ENCODE results near the gene MBOAT1.
"Not testable (repeated sequence)": the region's sequence is repeated elsewhere in the genome, so short reads cannot be mapped to it uniquely, and the experiment has no call there.

Gene MBOAT1

DNA sequence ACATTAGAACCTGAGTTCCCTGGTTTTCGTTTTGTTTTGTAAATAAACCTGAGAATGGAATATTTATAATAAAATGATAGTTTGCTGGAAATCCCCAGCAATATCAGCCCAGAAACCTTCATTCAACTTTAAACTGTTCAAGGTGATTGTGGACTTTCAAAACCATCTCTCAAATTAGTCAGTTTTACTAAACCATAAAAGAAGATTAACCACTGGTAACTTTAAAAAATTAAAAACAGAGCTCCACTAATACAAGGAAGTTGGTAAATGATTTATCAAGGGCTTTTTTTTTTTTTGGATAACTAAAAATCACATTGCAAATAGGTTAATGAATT lies 10.0 kb downstream of the MBOAT1 start:
- no peak for DNase-seq

DNA sequence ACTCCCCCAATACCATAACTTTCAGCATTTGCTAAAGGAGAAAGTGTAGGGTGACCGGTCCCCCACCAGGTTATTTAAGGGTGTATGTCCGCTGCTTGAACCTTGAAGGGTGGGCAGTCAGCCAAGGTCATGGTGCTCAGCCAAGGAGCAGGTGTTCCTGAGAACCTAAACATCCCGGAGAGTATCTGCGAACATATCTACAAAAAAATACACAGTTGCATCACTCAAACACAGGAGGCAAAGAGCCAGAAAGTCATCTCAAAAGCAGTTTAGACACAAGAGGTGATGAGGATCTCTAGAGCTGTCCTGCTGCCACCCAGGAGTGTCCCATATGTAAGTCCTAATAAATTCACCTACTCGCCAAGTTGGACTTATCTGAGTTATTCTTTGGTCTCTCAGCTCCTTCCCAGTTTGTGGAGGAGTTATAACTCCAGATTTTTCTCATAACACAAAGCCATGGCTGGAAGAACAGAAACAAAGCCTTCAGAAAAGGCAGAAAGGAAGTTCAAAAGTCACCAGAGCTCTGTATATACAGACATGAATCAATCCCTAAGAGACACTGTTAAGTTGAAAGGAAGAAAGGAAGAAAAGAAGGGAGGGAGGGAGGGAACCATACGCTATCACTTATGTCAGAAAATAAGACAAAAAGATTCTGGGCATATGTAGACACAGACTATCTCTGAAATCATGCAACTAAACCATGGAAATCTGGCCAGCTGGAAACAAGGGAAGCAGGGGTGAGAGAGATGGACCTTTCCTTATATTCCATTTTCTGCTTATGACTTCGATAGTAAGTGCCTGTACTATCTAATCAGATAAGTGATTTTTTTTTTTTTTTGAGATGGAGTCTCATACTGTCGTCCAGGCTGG lies 11.3 kb downstream of the MBOAT1 start:
- peak; percentile 90 for DNase-seq

DNA sequence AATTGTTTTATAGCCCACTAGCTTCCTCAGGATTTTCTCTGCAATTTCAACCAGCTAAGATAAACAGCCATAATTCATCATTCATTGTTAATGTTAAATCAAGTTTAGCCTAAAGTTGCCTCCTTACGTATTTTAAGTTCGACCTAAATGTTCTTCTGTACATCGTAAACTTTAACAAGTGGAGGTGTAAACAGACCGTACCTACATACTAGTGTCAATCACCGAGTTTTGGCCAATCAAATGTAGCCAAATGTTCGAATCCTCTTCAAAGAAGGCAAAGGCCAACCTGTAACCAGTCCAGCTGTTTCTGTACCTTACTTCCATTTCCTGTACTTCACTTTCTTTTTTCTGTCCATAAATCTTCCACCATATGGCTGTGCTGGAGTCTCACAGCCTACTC lies 13.5 kb downstream of the MBOAT1 start:
- peak; percentile 36 for DNase-seq

DNA sequence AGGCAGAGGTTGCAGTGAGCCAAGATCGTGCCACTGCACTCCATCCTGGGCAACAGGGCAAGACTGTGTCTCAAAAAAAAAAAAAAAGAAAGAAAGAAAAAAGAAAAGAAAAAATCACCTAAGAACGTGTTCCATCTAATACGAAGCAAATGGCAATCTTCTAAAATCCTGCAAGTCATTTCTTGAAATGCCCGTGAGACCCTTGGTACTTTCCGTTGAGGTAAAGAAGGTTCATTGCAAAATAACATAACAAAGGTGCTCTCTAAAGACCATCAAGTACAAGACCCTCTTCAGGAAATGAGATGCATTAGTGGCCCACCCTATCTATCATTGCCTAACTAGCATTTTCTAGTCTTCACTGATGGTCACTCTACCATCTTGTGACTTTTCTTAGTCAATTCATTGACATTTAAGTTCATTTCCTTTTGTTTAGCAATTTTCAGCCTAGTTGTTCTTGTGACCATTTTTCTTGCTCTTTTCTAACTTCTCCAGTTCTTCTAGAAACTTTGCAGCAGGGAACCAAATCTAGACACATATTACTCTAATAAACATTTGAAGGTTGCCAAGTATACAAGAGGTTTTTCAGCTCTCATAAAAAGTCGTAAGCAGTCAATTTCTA lies 14.0 kb downstream of the MBOAT1 start:
- DNase-seq, result no peak

DNA sequence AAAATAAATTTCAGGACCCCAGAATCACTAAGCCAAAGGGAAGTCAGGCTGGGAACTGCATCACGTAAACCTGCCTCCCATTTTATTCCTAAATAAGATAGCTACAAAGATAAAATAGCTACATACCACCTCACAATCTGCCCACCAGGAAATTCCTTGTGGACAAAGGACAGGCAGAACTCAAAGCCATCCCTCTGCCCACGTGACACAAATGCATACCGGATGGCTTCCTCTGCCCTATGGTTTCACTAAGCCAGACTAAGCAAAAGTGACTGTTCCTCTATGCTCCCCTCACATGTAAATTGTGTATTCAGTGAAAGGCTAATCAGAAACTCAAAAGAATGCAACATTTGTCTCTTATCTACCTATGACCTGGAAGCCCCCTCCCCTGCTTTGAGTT lies 15.0 kb downstream of the MBOAT1 start:
- no peak for DNase-seq

DNA sequence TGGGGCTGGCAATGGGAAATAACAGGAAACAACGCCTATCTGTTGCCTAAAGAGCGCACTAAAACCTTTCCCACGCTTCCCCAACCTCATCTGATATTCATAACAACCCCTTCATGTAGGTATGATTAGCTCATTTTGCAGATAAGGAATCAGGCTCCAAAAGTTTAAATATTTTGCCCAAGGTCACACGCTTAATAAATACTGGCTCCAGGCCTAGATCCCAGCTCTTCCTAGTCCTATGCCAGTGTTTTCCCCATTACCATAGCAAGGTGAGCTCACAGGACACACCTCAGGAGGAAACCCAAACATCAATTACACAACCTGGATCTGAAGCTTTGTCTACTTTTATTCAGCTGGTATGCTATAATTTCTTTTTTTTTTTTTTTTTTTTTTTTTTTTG lies 19.6 kb downstream of the MBOAT1 start:
- DNase-seq, result peak; percentile 14

DNA sequence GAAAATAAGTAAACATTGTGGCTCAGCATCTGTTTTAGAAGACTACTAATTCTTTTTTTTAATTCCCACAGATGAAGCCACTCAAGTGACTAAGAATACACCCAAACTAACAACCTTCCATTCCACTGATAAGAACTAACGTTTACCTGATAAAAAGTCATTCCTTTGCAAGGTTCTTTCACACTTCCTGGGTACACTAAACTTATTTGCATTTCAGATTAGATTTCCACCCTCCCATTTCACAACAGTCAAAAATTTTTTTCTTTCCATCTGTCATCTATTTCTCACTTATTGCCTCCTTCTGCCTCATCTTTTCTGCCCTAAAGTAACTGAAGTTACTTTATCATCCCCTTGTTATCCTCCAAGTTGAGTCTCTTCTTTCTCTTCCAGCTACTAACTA lies 20.3 kb downstream of the MBOAT1 start:
- no peak for DNase-seq

DNA sequence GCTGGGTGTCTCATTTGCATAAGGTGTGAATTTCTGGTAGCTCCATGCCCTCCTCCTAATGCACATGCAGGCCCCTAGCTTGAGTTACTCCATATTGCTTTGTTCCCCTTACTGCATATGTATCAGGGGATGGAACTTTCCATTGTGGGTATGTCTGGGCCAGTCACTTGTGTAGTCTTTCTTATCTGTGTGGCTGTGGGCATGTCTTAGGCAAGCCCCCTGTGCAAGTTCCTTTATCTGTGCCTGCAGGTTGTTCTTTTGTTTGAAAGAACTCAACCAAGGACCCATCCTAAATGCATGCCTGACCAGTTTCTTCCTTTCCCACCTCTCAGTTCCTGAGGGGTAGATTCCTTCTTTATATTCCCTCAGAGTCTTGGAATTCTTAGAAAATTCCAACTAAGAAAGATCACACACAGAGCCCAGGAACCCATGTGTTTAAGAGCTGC lies 23.6 kb downstream of the MBOAT1 start:
- DNase-seq, result no peak

DNA sequence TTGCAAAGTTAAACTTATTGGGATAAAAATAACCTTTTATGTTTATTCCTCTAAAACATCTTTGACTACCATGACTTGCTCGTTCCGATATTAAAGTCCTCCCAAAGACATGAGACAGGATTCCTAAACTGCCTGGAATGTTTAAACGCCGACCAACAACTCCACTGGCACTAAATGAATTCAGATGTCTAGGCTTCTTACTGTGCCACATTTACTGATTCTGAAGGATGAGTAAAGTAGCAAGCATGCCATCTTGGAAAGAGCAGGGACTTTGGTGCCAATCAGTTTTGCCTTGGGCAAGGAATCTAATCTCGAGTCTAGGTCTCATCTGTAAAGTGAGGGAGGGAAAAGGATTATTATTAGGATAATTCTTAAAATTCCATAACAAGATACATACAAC lies 25.3 kb downstream of the MBOAT1 start:
- no peak for DNase-seq

DNA sequence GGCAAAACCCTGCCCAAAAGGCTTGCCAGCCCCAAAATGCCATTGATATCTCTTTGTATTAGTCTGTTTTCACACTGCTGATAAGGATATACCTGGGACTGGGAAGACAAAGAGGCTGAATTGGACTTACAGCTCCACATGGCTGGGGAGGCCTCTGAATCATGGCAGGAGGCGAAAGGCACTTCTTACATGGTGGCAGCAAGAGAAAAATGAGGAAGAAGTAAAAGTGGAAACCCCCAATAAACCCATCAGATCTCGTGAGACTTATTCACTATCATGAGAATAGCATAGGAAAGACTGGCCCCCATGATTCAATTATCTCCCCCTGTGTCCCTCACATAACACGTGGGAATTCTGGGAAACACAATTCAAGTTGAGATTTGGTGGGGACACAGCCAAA lies 28.6 kb downstream of the MBOAT1 start:
- DNase-seq, result peak; percentile 27

DNA sequence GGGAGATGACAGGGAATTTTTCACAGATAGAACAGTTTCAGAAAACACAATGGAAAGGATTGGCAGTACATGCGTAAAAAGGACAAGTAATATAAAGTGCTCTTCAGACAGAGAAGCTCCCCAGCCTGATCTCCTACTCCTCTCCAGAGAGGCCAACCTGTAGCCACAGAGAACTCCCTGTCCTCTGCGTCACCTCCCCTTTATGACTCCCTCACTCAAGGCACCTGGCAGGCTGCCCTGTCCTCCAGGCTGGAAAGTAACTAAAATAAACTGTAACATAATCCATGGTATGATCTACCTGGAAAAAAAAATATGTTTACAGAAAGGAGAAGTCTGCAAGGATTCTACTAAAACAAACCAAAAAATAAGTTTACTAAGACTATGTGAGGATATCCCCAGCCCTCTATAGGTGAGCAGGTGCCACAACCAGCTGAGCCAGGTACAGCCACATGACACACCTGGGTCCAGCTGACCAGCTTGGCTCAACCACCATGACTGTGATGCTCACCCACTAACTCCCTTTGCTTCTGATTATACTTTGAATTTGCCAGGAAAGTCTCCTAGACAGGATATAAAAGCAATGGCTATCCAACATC lies 29.2 kb downstream of the MBOAT1 start:
- DNase-seq, result peak; percentile 97

DNA sequence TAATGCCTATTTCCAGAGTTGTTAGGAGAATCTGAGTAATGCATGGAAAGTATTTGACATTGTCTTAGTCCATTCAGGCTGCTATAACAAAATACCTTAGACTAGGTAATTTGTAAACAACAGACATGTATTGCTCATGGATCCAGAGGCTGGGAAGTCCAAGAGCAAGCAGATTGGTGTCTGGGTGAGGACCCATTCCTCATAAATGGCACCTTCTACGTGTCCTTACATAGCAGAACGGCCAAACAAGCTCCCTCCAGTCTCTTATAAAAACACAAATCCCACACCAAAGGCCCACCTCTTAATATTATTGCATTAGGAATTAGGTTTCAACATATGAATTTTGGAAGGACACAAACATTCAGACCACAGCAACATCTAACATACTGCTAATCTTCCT lies 30.2 kb downstream of the MBOAT1 start:
- DNase-seq, result no peak

DNA sequence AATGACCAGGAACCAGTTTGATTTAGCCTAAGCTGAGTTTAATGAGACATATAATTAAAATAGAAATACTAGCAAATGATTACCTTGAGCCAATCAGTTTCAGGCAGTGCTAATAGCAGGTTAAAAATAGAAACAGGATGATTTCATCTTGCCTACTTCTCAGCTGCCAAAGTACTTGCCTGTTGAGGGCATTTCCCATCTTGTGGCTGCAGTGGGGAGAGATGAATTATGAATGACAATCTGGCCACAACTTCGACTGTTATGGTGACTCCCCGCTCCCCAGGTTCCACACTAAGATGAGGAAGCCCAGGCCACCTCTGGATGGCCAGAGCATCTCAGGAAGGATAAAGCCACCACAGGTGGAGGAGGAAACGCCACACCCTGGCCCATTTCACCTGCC lies 31.3 kb downstream of the MBOAT1 start:
- DNase-seq, result peak; percentile 25

DNA sequence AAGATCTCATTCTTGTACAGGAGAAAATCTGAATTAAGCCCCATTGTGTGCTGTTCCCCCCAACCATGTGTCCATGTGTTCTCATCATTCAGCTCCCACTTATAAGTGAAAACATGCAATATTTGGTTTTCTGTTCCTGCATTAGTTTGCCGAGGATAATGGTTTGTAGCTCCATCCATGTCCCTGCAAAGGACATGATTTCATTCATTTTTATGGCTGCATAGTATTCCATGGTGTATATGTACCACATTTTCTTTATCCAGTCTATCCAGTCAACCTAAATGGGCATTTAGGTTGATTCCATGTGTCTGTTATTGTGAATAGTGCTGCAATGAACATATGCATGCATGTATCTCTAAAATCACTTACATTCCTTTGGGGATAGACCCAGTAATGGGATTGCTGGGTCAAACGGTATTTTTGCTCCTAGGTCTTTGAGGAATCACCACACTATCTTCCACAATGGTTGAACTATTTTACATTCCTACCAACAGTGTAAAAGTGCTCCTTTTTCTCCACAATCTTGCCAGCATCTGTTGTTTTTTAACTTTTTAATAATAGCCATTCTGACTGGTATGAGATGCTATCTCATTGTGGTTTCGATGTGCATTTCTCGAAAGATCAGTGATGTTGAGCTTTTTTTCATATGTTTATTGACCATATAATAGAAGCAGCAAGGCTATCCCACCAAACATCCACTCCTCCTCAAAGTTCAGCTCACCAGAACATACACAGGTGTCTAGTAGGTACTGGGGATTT lies 32.8 kb downstream of the MBOAT1 start:
- DNase-seq, result not testable (repeated sequence)

DNA sequence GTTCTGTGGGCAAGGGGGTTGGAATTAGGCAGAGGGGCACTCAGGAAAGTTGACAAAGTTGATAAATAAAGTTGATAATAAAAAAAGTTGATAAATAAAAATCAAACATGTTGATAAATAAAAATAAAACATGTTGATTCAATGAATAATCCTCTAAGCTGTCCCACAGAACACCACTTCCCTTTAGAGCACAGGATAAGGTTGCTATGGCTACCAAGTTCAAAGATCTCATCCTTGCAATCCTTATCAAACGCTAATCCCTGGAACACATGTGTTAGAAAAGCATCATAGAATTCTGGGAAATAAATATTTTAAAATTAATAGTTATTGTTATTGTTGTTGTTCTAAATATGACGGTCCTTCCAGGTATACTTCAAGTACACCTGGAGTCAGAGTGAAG lies 33.9 kb downstream of the MBOAT1 start:
- DNase-seq, result no peak

DNA sequence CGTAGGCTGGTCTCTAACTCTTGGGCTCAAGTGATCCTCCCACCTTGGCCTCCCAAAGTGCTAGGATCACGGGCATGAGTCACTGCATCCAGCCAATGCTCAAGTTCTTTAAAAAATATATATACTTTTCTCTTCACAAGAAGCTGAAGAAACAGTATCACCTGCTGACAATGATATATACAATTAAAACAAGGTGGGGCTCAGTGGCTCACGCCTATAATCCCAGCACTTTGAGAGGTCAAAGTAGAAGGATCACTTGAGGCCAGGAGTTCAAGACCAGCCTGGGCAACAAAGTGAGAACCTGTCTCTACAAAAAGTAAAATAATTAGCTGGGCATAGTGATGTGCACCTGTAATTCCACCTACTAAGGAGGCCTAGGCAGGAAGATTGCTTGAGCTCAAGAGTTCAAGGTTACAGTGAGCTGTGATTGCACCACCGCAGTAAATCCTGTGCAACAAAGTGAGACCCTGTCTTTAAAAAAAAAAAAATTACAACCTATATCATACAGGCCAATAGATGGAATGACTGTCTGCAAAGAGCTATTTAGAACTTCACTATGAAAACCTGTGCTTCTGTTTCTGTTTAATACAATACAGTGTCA lies 36.4 kb downstream of the MBOAT1 start:
- DNase-seq, result no peak

DNA sequence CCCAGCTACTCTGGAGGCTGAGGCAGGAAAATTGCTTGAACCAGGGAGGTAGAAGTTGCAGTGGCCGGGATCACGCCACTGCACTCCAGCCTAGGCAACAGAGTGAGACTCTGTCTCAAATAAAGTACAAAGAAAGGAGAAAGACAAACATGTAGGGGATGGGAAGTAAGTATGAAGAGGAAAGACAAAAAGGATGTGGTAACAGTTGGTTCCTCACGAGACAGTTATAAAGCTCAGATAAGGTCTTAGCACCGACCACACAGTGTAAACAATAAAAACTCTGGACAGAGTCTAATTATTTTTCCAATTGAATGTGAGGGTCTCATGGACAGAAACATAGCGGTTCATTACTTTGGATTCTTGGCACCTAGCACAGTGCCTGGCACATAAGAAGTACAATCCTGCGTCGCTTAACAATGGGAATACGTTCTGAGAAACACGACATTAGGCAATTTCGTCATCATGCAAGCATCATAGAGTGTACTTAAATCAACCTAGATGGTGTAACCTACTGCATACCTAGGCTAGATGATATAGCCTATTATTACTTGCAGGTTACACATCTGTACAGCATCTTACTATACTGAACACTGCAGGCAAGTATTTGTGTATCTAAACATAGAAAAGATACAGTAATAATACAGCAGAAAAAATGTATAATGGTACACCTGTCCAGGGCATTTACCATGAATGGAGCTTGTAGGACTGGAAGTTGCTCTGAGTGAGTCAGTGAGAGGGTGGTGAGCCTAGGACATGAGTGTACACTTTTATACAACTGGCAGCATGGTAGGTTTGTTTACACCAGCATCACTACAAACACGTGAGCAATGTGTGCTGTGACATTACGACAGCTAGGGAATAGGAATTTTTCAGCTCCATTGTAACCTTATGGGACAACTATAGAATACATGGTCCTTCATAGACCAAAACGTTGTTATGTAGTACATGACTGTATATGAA lies 38.2 kb downstream of the MBOAT1 start:
- DNase-seq, result peak; percentile 10

DNA sequence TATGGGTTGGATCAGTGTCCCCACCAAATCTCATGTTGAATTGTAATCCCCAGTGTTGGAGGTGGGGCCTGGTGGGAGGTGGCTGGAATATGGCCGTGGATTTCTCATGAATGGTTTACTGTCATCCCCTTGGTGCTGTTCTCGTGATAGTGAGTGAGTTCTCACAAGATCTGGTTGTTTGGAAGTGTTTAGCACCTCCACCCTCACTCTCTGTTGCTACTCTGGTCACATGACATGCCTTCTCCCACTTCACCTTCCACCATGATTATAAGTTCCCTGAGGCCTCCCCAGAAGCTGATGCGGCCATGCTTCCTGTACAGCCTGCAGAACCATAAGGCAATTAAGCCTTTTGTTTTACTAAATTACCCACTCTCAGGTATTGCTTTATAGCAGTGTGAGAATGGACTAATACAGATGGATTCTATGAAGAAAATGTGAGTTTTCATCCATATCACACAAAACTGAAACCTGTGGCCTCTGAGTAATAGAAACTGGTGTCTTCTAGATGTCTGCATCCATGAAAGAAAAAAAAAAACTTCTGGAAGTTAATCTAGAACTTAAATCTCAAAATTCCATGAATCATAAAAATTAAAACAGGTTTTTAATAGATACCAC lies 39.3 kb downstream of the MBOAT1 start:
- DNase-seq, result no peak

DNA sequence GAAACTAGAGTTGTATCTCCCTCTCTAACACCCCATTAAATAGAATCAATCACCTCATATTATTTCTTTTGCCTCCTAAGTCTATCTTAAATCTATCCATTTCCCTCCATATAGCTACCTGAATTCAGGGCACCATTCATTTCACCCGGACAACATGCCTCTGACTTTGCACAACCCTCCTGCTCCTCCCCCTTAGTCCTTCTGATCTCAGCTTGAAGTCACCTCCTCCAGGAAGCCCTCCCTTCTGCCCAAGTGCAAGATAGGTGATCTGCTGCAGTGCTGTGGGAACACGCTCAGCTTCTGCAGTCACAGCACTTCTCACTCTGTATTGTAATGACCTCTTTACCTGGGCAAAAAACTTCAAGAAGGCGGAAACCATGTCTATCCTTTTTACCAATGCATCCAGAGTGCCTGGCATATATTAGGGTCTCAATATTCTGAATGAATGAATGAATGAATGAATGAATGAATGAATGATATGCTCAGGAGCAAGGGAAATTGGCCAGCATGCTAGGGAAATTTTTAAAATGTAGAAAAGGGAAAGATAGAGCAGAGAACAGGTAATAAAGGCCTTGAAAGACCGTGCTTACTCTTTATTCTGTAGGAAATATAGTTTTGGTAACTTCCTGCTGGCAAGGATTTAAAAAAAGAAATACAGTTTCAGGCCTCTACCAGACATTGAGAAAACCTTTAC lies 41.7 kb downstream of the MBOAT1 start:
- no peak for DNase-seq

DNA sequence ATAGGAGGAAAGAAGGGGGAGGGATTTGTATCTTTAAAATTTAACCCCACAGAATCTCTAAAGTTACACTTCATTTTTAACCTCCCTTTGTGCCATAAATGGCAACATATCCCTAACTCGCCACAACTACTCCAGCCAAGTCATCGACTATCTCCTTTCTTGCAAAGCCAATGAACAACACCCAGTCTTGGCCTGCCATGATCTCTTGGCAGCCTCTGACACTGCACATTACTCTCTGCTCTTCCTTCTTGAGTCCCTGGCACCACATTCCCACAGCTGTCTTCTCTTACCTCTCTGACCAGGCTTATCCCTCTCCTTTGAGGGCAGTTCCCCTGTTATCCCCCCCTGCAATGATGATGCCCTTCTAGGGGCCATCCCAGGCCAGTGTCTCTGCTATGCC lies 42.5 kb downstream of the MBOAT1 start:
- DNase-seq, result no peak

DNA sequence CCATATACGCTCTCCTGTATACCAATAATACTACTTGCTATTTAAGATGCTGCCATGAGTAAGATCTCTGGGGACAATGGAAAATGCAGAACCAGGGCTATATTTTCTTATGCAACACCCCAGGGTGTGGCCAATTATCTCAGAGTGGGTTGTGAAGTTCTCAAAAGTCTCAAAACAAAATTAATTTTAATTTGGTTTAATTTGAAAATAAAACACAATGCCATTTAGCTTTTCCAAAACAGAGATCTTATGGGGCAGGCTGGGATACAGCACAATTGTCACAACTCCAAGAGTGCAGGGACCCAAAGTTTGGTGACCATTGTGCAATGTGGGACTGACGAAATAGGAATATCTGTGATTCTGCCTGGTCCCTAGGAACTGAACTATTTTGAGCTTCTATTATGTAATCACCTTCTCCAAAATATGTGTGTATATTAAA lies 43.1 kb downstream of the MBOAT1 start:
- DNase-seq, result no peak
